GM21423 (cell line): Measurements from ENCODE around the gene FCN2.

Experiments used
- ATAC-seq: cut with Tn5 transposase; IDR thresholded peaks from one replicate; pipeline ENCODE4 v1.9.1; 2021; ENCODE audit warnings: mild to moderate bottlenecking, moderate library complexity; ENCODE audit not compliant: unreplicated experiment

Gene FCN2

GRCh38 chr9:134886413-134886913, 5.9 kb downstream of the FCN2 start:
- ATAC-seq = no peak

- ATAC-seq = no peak
These were observed 6.6 kb downstream of the FCN2 start for GRCh38 chr9:134887219-134887618.

GRCh38 chr9:134887686-134888602, 7.3 kb downstream of the FCN2 start:
- ATAC-seq = no peak

GRCh38 chr9:134888603-134889190, 8.1 kb downstream of the FCN2 start:
- ATAC-seq = no peak

GRCh38 chr9:134889386-134890154, 9.0 kb downstream of the FCN2 start:
- no peak for ATAC-seq

- ATAC-seq = no peak
These were observed 9.5 kb downstream of the FCN2 start for GRCh38 chr9:134890155-134890495.

GRCh38 chr9:134891053-134891452, 10.4 kb downstream of the FCN2 start:
- ATAC-seq = no peak

- ATAC-seq = no peak
These were observed 11.1 kb downstream of the FCN2 start for GRCh38 chr9:134891713-134892112.

- no peak for ATAC-seq
These were observed 11.6 kb downstream of the FCN2 start for GRCh38 chr9:134892221-134892620.

- ATAC-seq = no peak
These were observed 12.3 kb downstream of the FCN2 start for GRCh38 chr9:134892820-134893420.

GRCh38 chr9:134894136-134894860, 13.7 kb downstream of the FCN2 start:
- no peak for ATAC-seq

- no peak for ATAC-seq
These were observed 14.5 kb downstream of the FCN2 start for GRCh38 chr9:134895097-134895496.

GRCh38 chr9:134895567-134895907, 14.9 kb downstream of the FCN2 start:
- no peak for ATAC-seq

GRCh38 chr9:134895908-134896833, 15.6 kb downstream of the FCN2 start:
- ATAC-seq = no peak

- ATAC-seq = no peak
These were observed 16.4 kb downstream of the FCN2 start for GRCh38 chr9:134896834-134897583.

GRCh38 chr9:134897584-134898170, 17.1 kb downstream of the FCN2 start:
- no peak for ATAC-seq

- no peak for ATAC-seq
These were observed 17.7 kb downstream of the FCN2 start for GRCh38 chr9:134898319-134898718.

- ATAC-seq = no peak
These were observed 18.6 kb downstream of the FCN2 start for GRCh38 chr9:134899168-134899567.
